ENCODE measurements around the gene ADAMTS14.
A peak's percentile ranks its signal among the peaks of the same experiment; 100 is the strongest.

Gene ADAMTS14

GRCh38 chr10:70774810-70775678 lies 102.7 kb downstream of the ADAMTS14 start:
- DNase-seq: no peak

GRCh38 chr10:70775679-70776454 lies 103.6 kb downstream of the ADAMTS14 start:
- no peak for DNase-seq

GRCh38 chr10:70776455-70777005 lies 104.2 kb downstream of the ADAMTS14 start:
- DNase-seq: no peak

- DNase-seq: no peak
These were observed 105.0 kb downstream of the ADAMTS14 start for GRCh38 chr10:70777063-70777875.

- no peak for DNase-seq
These were observed 106.1 kb downstream of the ADAMTS14 start for GRCh38 chr10:70778267-70778924.

GRCh38 chr10:70779088-70779487 lies 106.8 kb downstream of the ADAMTS14 start:
- no peak for DNase-seq

- no peak for DNase-seq
These were observed 107.4 kb downstream of the ADAMTS14 start for GRCh38 chr10:70779511-70780369.

- DNase-seq: no peak
These were observed 108.1 kb downstream of the ADAMTS14 start for GRCh38 chr10:70780370-70780760.

GRCh38 chr10:70780772-70781171 lies 108.5 kb downstream of the ADAMTS14 start:
- no peak for DNase-seq

GRCh38 chr10:70781461-70782051 lies 109.2 kb downstream of the ADAMTS14 start:
- DNase-seq: no peak

GRCh38 chr10:70782086-70782745 lies 109.9 kb downstream of the ADAMTS14 start:
- DNase-seq: no peak

GRCh38 chr10:70782746-70783680 lies 110.7 kb downstream of the ADAMTS14 start:
- no peak for DNase-seq

- no peak for DNase-seq
These were observed 111.7 kb downstream of the ADAMTS14 start for GRCh38 chr10:70784016-70784415.

- no peak for DNase-seq
These were observed 112.2 kb downstream of the ADAMTS14 start for GRCh38 chr10:70784471-70784870.

- peak; percentile 2 for DNase-seq
These were observed 112.9 kb downstream of the ADAMTS14 start, which contains the start of gene TBATA for GRCh38 chr10:70785190-70785589. TSS of gene TBATA (minus strand) at chr10:70785377. CDS start at chr10:70783379, 1,998 bp downstream.

GRCh38 chr10:70786799-70787415 lies 114.6 kb downstream of the ADAMTS14 start:
- peak; percentile 25 for DNase-seq

- DNase-seq: no peak
These were observed 119.2 kb downstream of the ADAMTS14 start for GRCh38 chr10:70791386-70792039.

GRCh38 chr10:70795613-70796012 lies 123.3 kb downstream of the ADAMTS14 start:
- no peak for DNase-seq

Data from activated CD4-positive, alpha-beta T cell treated with anti-CD3 and anti-CD28 coated beads, Interleukin-2, Interleukin-6, amounts not matched to agents 100 ng/mL and 50 ng/mL, durations not matched to agents 16 hours and 8 hours (primary cell).